ENCODE data around the gene GPR21.

- TF ChIP-seq CTCF (IDR thresholded peaks at IDR 0.05) (no peak), POLR2A (IDR thresholded peaks at IDR 0.05) (no peak)
Observed at GRCh38 chr9:123072407-123072995, 39.0 kb downstream of the GPR21 start.
